Naive B cell (primary cell): Measurements from ENCODE around the gene SPRING1. TPM values are rescaled to one million over a fixed set of nuclear protein-coding genes. Genes with fewer than 3 reads are reported as not detected.
"Not testable (repeated sequence)": the region's sequence is repeated elsewhere in the genome, so short reads cannot be mapped to it uniquely, and the experiment has no call there.

Experiments used
- ATAC-seq, 2 donors: fragments of 150-1000 bp; cut with Tn5 transposase; 2 replicates each; pipeline ENCODE4 v1.10.0; 2021; ENCODE audit warnings: low read depth in 2 of 2, mild to moderate bottlenecking in 2 of 2, moderate library complexity in 2 of 2
- DNase-seq: peaks from one replicate; pipeline ENCODE4 v3.0.0; 2022
- H3K27ac Mint-ChIP-seq, 6 donors: one replicate each; pipeline ENCODE4 v1.8.0; 2020 to 2022; ENCODE audit warnings: mild to moderate bottlenecking in 6 of 6, mixed read lengths in 6 of 6, moderate library complexity in 5 of 6, inconsistent platforms in 2 of 6
- H3K27me3 Mint-ChIP-seq, 3 donors: one replicate each; pipeline ENCODE4 v1.8.0; 2021 to 2022; ENCODE audit warnings: mixed read lengths in 3 of 3, mild to moderate bottlenecking in 1 of 3
- H3K36me3 Mint-ChIP-seq, 2 donors: one replicate each; pipeline ENCODE4 v1.8.0; 2020 to 2022; ENCODE audit warnings: mixed read lengths in 2 of 2, inconsistent platforms in 1 of 2, mild to moderate bottlenecking in 1 of 2
- H3K4me1 Mint-ChIP-seq, 3 donors: one replicate each; pipeline ENCODE4 v1.8.0; 2020 to 2022; ENCODE audit warnings: mixed read lengths in 3 of 3, inconsistent platforms in 1 of 3, mild to moderate bottlenecking in 1 of 3, moderate library complexity in 1 of 3
- H3K4me3 Mint-ChIP-seq, 8 donors: one replicate each; pipeline ENCODE4 v1.8.0; 2020 to 2022; ENCODE audit warnings: mild to moderate bottlenecking in 8 of 8, mixed read lengths in 8 of 8, moderate library complexity in 8 of 8, inconsistent platforms in 2 of 8
- H3K9me3 Mint-ChIP-seq, 7 donors: one replicate each; pipeline ENCODE4 v1.8.0; 2020 to 2022; ENCODE audit warnings: mixed read lengths in 7 of 7, mild to moderate bottlenecking in 5 of 7, inconsistent platforms in 2 of 7, moderate library complexity in 1 of 7
- polyA plus RNA-seq, 6 donors: library from polyadenylated mRNA; unstranded; fragments of 300-500 nt; fragmentation: Illumina TruSeq; gene quantifications; one replicate each; pipeline ENCODE4 v1.2.3, GENCODE V29; 2021; ENCODE audit warnings: low read depth in 6 of 6

SPRING1 gene
- polyA plus RNA-seq, 6 donors from 2014 or later, result 26.9 to 47.1 (median 31.9) TPM

GRCh38 chr12:116760622-116761020, 22.8 kb upstream of the SPRING1 start:
- H3K9me3 Mint-ChIP-seq, result no peaks in the 10 kb centered on the region
- peaks cover 16% of the 10 kb centered on the region in 2 donors for H3K36me3 Mint-ChIP-seq
- H3K27me3 Mint-ChIP-seq, result no peaks in the 10 kb centered on the region
- DNase-seq, result no peak
- H3K27ac Mint-ChIP-seq, result peak overlapping the region in 1 of 6 donors; percentile 19
- ATAC-seq, result no peak
- H3K4me3 Mint-ChIP-seq, result peak overlapping the region in 4 of 8 donors; percentile 15 to 66 (median 42)
- peaks cover 5 to 6% (median 6%) of the 10 kb centered on the region in 3 donors for H3K4me1 Mint-ChIP-seq

- peaks cover 5 to 6% (median 6%) of the 10 kb centered on the region in 3 donors for H3K4me1 Mint-ChIP-seq
- H3K4me3 Mint-ChIP-seq, result peak overlapping the region in 7 of 8 donors; percentile 49 to 88 (median 76)
- peaks cover 21 to 22% of the 10 kb centered on the region in 2 donors for H3K36me3 Mint-ChIP-seq
- ATAC-seq (peak; percentile 40 to 47), DNase-seq (peak; percentile 39)
- no peaks in the 10 kb centered on the region for H3K27me3 Mint-ChIP-seq
- peak overlapping the region in 3 of 6 donors; percentile 30 to 69 (median 44) for H3K27ac Mint-ChIP-seq
- H3K9me3 Mint-ChIP-seq, result no peaks in the 10 kb centered on the region
Measured at GRCh38 chr12:116759783-116760621, 22.1 kb upstream of the SPRING1 start.

GRCh38 chr12:116754783-116755182, 16.9 kb upstream of the SPRING1 start:
- H3K27me3 Mint-ChIP-seq, H3K4me1 Mint-ChIP-seq, DNase-seq, H3K9me3 Mint-ChIP-seq, ATAC-seq, H3K4me3 Mint-ChIP-seq: not testable (repeated sequence)
- Mint-ChIP-seq H3K27ac (peak overlapping the region in 2 of 6 donors; percentile 21 to 53), H3K36me3 (peaks cover 26 to 30% of the 10 kb centered on the region in 2 donors)

GRCh38 chr12:116754097-116754496, 16.2 kb upstream of the SPRING1 start:
- not testable (repeated sequence) for ATAC-seq
- H3K4me3 Mint-ChIP-seq, result peak overlapping the region in 1 of 8 donors; percentile 0

GRCh38 chr12:116750298-116750697, 12.4 kb upstream of the SPRING1 start:
- peak overlapping the region in 1 of 6 donors; percentile 58 for H3K27ac Mint-ChIP-seq
- H3K36me3 Mint-ChIP-seq, result peaks cover 16% of the 10 kb centered on the region in 2 donors
- DNase-seq (no peak), ATAC-seq (no peak)
- peaks cover 0 to 5% (median 0%) of the 10 kb centered on the region in 7 donors for H3K9me3 Mint-ChIP-seq
- H3K4me1 Mint-ChIP-seq, result no peaks in the 10 kb centered on the region
- no peaks in the 10 kb centered on the region for H3K27me3 Mint-ChIP-seq
- H3K4me3 Mint-ChIP-seq, result no peak overlapping the region

More at GRCh38 chr12:116754097-116754496, 16.2 kb upstream of the SPRING1 start:
- DNase-seq, H3K4me1 Mint-ChIP-seq, H3K27me3 Mint-ChIP-seq, H3K9me3 Mint-ChIP-seq: not testable (repeated sequence)
- H3K36me3 Mint-ChIP-seq, result peaks cover 26 to 28% of the 10 kb centered on the region in 2 donors
- H3K27ac Mint-ChIP-seq, result peak overlapping the region in 2 of 6 donors; percentile 2 to 53

GRCh38 chr12:116749884-116750283, 12.0 kb upstream of the SPRING1 start:
- peaks cover 12 to 14% of the 10 kb centered on the region in 2 donors for H3K36me3 Mint-ChIP-seq
- H3K4me3 Mint-ChIP-seq, result no peak overlapping the region
- no peak for DNase-seq

GRCh38 chr12:116745554-116745953, 7.7 kb upstream of the SPRING1 start:
- Mint-ChIP-seq H3K36me3 (no peaks in the 10 kb centered on the region), H3K4me3 (no peak overlapping the region), H3K27me3 (no peaks in the 10 kb centered on the region), H3K4me1 (no peaks in the 10 kb centered on the region), H3K27ac (no peak overlapping the region), H3K9me3 (no peaks in the 10 kb centered on the region)
- ATAC-seq, result no peak
- DNase-seq, result no peak

More at GRCh38 chr12:116749884-116750283, 12.0 kb upstream of the SPRING1 start:
- Mint-ChIP-seq H3K27ac (no peak overlapping the region), H3K27me3 (no peaks in the 10 kb centered on the region), H3K4me1 (no peaks in the 10 kb centered on the region), H3K9me3 (peaks cover 0 to 5% (median 0%) of the 10 kb centered on the region in 7 donors)
- ATAC-seq, result no peak

- Mint-ChIP-seq H3K27ac (no peak overlapping the region), H3K4me1 (no peaks in the 10 kb centered on the region), H3K4me3 (no peak overlapping the region), H3K36me3 (no peaks in the 10 kb centered on the region), H3K9me3 (no peaks in the 10 kb centered on the region), H3K27me3 (no peaks in the 10 kb centered on the region)
- no peak for ATAC-seq
- no peak for DNase-seq
Measured at GRCh38 chr12:116744766-116745165, 6.9 kb upstream of the SPRING1 start.

- H3K9me3 Mint-ChIP-seq, H3K4me3 Mint-ChIP-seq, H3K27me3 Mint-ChIP-seq, DNase-seq, ATAC-seq, H3K36me3 Mint-ChIP-seq, H3K27ac Mint-ChIP-seq: not testable (repeated sequence)
- H3K4me1 Mint-ChIP-seq, result peaks cover 6 to 14% (median 11%) of the 10 kb centered on the region in 3 donors
Measured at GRCh38 chr12:116742787-116743186, 4.9 kb upstream of the SPRING1 start.

GRCh38 chr12:116739381-116739887, 1.6 kb upstream of the SPRING1 start:
- Mint-ChIP-seq H3K27ac (peak overlapping the region in 1 of 6 donors; percentile 76), H3K4me3 (peak overlapping the region in 5 of 8 donors; percentile 0 to 99 (median 93)), H3K4me1 (peaks cover 29 to 44% (median 34%) of the 10 kb centered on the region in 3 donors), H3K27me3 (no peaks in the 10 kb centered on the region), H3K9me3 (no peaks in the 10 kb centered on the region), H3K36me3 (peaks cover 3 to 9% of the 10 kb centered on the region in 2 donors)
- ATAC-seq (no peak), DNase-seq (no peak)

- ATAC-seq, result no peak
- peaks cover 8 to 13% of the 10 kb centered on the region in 2 donors for H3K36me3 Mint-ChIP-seq
- no peak for DNase-seq
Measured at GRCh38 chr12:116736962-116737773, 701 bp downstream of the SPRING1 start.

GRCh38 chr12:116735951-116736599, 1.8 kb downstream of the SPRING1 start:
- DNase-seq (no peak), ATAC-seq (no peak)
- H3K4me1 Mint-ChIP-seq, result peaks cover 37 to 58% (median 38%) of the 10 kb centered on the region in 3 donors
- H3K36me3 Mint-ChIP-seq, result peaks cover 8 to 13% of the 10 kb centered on the region in 2 donors
- peak overlapping the region; percentile 90 to 98 (median 94) for H3K4me3 Mint-ChIP-seq
- H3K9me3 Mint-ChIP-seq, result no peaks in the 10 kb centered on the region
- H3K27me3 Mint-ChIP-seq, result no peaks in the 10 kb centered on the region
- peak overlapping the region in 3 of 6 donors; percentile 78 to 94 (median 83) for H3K27ac Mint-ChIP-seq

More at GRCh38 chr12:116736962-116737773, 701 bp downstream of the SPRING1 start:
- Mint-ChIP-seq H3K9me3 (no peaks in the 10 kb centered on the region), H3K27ac (peak overlapping the region; percentile 68 to 96 (median 92)), H3K4me3 (peak overlapping the region; percentile 90 to 98 (median 94)), H3K4me1 (peaks cover 37 to 50% (median 38%) of the 10 kb centered on the region in 3 donors), H3K27me3 (no peaks in the 10 kb centered on the region)
